GM13977 (cell line): ENCODE results near the gene HOXD12.
A peak's percentile ranks its signal among the peaks of the same experiment; 100 is the strongest.

Experiments
- DNase-seq: peaks from one replicate; pipeline ENCODE4 v3.0.0; 2012; ENCODE audit warnings: low spot score
- CTCF ChIP-seq: IDR thresholded peaks from 2 replicates; pipeline ENCODE4 v1.5.1; 2012; ENCODE audit warnings: mild to moderate bottlenecking, control low read depth; ENCODE audit not compliant: insufficient read depth; ENCODE audit errors: extremely low read depth, missing control alignments
- in situ Hi-C: fragments of 300-500 bp; cut with MboI; formaldehyde crosslinking; loops from one replicate; pipeline ENCODE4 v1.12.0; 2022; ENCODE audit warnings: low sequenced_read_pairs, low pct_unique_long_range_greater_than_20kb, mixed read lengths, inconsistent platforms; ENCODE audit not compliant: unreplicated experiment

The HOXD12 gene

GRCh38 chr2:176115883-176116813 is 16.6 kb downstream of the HOXD12 start, which contains the start of gene HOXD10:
Gene HOXD10, plus strand, starts transcription at chr2:176116778. Its CDS starts 56 bp downstream, at chr2:176116834.
- TF ChIP-seq CTCF, result no peak
- DNase-seq, result no peak
- in situ Hi-C loops, result loop anchor here (25.0 kb wide), 1 partner anchor 754 kb away; no protein-coding TSS in a partner anchor

DNA sequence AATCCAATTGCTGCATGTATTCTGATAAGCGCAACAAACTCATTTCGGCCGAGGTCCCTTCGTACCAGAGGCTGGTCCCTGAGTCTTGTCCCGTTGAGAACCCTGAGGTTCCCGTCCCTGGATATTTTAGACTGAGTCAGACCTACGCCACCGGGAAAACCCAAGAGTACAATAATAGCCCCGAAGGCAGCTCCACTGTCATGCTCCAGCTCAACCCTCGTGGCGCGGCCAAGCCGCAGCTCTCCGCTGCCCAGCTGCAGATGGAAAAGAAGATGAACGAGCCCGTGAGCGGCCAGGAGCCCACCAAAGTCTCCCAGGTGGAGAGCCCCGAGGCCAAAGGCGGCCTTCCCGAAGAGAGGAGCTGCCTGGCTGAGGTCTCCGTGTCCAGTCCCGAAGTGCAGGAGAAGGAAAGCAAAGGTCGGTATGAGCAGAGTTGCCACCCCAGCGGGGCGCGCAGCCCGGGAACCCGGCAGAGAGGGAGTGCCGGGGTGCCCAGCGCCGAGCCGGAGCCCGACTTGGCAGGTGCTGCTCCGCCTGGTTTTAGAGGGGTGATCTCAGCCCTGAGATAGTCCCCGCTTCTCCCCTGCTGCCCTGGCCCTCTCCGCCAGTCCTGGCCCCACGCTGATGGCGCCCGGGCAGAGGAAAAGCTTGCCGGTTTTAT is 17.7 kb downstream of the HOXD12 start:
- in situ Hi-C loops, result loop anchor here (25.0 kb wide), 1 partner anchor 755 kb away; no protein-coding TSS in a partner anchor
- DNase-seq, result no peak
- no peak for TF ChIP-seq CTCF

DNA sequence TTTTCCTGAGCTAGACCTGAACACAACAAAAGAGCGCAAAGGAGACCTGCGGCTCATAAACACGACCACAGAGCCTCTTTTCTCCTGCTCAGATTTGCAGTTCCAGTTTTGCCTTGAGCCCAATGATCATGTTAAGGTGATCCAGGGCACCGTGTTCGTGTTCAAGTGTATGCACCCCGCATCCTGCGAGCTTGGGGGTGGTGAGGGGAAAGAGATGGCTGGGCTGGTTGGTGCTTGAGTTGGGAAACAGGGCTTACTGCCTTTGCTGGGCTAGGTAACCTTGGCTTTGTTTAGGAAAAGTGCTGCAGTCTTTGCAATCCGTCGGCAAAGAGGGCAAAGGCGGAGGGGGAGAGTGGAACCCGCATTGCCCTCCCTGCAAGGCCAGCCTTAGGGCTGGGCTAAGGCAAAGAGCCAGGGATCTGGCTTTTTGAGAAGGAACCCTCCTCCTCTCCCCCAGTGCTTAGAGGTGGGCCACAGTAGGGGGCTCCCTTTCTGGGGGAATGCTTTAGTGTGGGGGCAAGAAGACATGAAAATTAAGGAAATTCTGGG is 18.3 kb downstream of the HOXD12 start:
- no peak for TF ChIP-seq CTCF
- in situ Hi-C loops, result loop anchor here (25.0 kb wide), 1 partner anchor 756 kb away; no protein-coding TSS in a partner anchor
- DNase-seq, result no peak

DNA sequence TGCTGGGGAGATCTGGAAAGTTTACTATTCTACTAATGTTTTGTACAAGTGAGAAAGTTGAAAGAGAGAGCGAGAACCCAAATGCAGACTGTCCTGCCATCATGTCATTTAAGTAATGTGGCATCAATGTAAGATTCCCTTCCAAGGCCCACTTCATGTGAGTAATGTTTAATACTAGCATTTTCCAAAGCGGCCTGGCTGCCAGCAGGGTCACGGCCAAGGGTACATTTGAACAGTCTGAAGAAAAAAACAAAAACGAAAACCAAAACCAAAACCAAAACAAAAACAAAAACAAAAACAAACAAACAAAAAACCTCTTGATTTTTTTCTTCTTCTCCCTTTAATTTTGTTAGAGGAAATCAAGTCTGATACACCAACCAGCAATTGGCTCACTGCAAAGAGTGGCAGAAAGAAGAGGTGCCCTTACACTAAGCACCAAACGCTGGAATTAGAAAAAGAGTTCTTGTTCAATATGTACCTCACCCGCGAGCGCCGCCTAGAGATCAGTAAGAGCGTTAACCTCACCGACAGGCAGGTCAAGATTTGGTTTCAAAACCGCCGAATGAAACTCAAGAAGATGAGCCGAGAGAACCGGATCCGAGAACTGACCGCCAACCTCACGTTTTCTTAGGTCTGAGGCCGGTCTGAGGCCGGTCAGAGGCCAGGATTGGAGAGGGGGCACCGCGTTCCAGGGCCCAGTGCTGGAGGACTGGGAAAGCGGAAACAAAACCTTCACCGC is 19.2 kb downstream of the HOXD12 start:
- DNase-seq, result no peak
- in situ Hi-C loops, result loop anchor here (25.0 kb wide), 1 partner anchor 756 kb away; no protein-coding TSS in a partner anchor
- TF ChIP-seq CTCF, result peak; percentile 55

DNA sequence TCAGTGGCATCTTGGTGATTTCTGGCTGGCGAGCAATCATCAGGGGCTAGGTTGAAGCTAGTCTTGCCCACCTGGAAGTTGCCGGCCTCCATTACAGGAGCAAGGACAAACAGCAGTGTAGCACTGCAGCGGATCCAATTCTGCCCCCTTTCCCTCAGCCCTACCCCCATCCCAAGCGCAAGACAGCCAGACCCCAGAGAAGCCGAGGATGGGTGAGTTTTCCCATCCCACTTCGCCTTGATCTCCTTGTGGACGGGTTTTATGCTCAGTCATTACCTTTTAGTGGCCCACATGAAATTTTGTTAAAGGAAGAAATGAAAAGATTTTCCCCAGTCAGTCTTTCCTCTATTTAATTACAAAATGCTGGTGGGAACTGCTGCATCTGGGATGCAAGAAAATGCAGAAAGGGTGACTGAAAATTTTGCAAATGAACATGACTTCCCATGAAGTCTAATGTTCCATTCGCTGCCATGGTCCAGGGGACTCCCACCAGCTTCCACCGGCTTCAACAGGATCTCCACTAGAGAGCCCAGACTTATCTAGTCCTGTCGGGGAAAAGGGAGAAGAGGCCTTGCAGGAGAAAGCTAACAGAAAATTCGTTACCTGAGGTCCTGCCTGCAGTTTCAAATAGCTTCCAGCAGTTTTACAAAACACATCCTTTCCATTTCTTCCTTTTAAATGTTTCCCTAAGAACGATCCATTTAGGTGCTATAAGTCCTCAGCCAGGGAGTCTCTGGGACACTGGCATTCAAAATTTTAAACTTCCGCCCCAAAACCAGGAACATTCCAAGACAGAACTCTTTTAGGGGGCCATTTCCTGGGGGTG is 21.0 kb downstream of the HOXD12 start:
- in situ Hi-C loops, result loop anchor here (10.0 to 25.0 kb wide), 2 partner anchors 758 to 1034 kb away; no protein-coding TSS in a partner anchor
- DNase-seq, result no peak
- no peak for TF ChIP-seq CTCF
